Upper lobe of right lung (tissue), 1 donor: ENCODE measurements around the gene SEC23B. TPM values are rescaled to one million over a fixed set of nuclear protein-coding genes. Genes with fewer than 3 reads are reported as not detected.
A peak's percentile ranks its signal among the peaks of the same experiment; 100 is the strongest.
"Not testable (repeated sequence)": the region's sequence is repeated elsewhere in the genome, so short reads cannot be mapped to it uniquely, and the experiment has no call there.

ENCODE experiments used
- ATAC-seq: fragments of 200-7000 bp; cut with Tn5 transposase; one replicate; pipeline ENCODE4 v1.9.1; 2020; ENCODE audit warnings: mild to moderate bottlenecking, moderate library complexity
- DNase-seq: peaks from one replicate; pipeline ENCODE4 v3.0.0-alpha.2; 2020
- H3K27ac ChIP-seq: fragments of 200-600 bp; one replicate; pipeline ENCODE4 v1.8.0; 2022
- H3K27me3 ChIP-seq: fragments of 200-600 bp; one replicate; pipeline ENCODE4 v1.8.0; 2022; ENCODE audit warnings: mild to moderate bottlenecking
- H3K36me3 ChIP-seq: fragments of 200-600 bp; one replicate; pipeline ENCODE4 v1.8.0; 2022
- H3K4me1 ChIP-seq: fragments of 200-600 bp; one replicate; pipeline ENCODE4 v1.8.0; 2022
- H3K4me3 ChIP-seq: fragments of 200-600 bp; one replicate; pipeline ENCODE4 v1.8.0; 2022; ENCODE audit warnings: mild to moderate bottlenecking
- H3K9me3 ChIP-seq: fragments of 200-600 bp; one replicate; pipeline ENCODE4 v1.8.0; 2022
- intact Hi-C: fragments of 100-400 bp; cut with DNase I; formaldehyde crosslinking; loops from one replicate; pipeline ENCODE4 v1.11.0; 2022
- total RNA-seq: library from RNA; stranded (reverse); fragmentation: NEBNext Ultra II Directional; extraction: Animal tissue kit (Norgen Biotek cat#: 25700); gene quantifications from one replicate; pipeline ENCODE4 v1.2.1, GENCODE V29; 2021
- TF ChIP-seq, protein P1 (sequence below): fragments of 200-600 bp; IDR thresholded peaks from one replicate; pipeline ENCODE4 v1.8.0; 2022; ENCODE audit warnings: antibody characterized with exemption
- donor health status: DM: no; HTN: yes; CAD: no; lungs with severe emphysema.

Gene SEC23B
- total RNA-seq, 1 donor from 2014 or later = 62.9 TPM

- ATAC-seq (peak; percentile 51), DNase-seq (no peak)
- TF ChIP-seq, protein P1, sequence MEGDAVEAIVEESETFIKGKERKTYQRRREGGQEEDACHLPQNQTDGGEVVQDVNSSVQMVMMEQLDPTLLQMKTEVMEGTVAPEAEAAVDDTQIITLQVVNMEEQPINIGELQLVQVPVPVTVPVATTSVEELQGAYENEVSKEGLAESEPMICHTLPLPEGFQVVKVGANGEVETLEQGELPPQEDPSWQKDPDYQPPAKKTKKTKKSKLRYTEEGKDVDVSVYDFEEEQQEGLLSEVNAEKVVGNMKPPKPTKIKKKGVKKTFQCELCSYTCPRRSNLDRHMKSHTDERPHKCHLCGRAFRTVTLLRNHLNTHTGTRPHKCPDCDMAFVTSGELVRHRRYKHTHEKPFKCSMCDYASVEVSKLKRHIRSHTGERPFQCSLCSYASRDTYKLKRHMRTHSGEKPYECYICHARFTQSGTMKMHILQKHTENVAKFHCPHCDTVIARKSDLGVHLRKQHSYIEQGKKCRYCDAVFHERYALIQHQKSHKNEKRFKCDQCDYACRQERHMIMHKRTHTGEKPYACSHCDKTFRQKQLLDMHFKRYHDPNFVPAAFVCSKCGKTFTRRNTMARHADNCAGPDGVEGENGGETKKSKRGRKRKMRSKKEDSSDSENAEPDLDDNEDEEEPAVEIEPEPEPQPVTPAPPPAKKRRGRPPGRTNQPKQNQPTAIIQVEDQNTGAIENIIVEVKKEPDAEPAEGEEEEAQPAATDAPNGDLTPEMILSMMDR = no peak
- Histone ChIP-seq H3K9me3 (no peaks in the 10 kb centered on the region), H3K4me1 (peaks cover 6% of the 10 kb centered on the region), H3K36me3 (peaks cover 74% of the 10 kb centered on the region), H3K27me3 (no peaks in the 10 kb centered on the region), H3K27ac (no peak overlapping the region), H3K4me3 (no peak overlapping the region)
- intact Hi-C loops = no loop called here
Observed at GRCh38 chr20:18514127-18514526, 6.4 kb downstream of the SEC23B start.

GRCh38 chr20:18515973-18516372 lies 8.2 kb downstream of the SEC23B start:
- TF ChIP-seq, protein P1 = no peak
- DNase-seq = no peak
- Histone ChIP-seq H3K27me3 (no peaks in the 10 kb centered on the region), H3K9me3 (no peaks in the 10 kb centered on the region), H3K4me3 (no peak overlapping the region), H3K36me3 (peaks cover 61% of the 10 kb centered on the region), H3K27ac (no peak overlapping the region), H3K4me1 (peaks cover 4% of the 10 kb centered on the region)
- intact Hi-C loops = no loop called here
- no peak for ATAC-seq

- intact Hi-C loops, ATAC-seq, H3K9me3 ChIP-seq, H3K4me1 ChIP-seq, H3K27me3 ChIP-seq, H3K4me3 ChIP-seq, DNase-seq, H3K27ac ChIP-seq: not testable (repeated sequence)
- peaks cover 37% of the 10 kb centered on the region for H3K36me3 ChIP-seq
Observed at GRCh38 chr20:18522066-18522465, 14.3 kb downstream of the SEC23B start.

DNA sequence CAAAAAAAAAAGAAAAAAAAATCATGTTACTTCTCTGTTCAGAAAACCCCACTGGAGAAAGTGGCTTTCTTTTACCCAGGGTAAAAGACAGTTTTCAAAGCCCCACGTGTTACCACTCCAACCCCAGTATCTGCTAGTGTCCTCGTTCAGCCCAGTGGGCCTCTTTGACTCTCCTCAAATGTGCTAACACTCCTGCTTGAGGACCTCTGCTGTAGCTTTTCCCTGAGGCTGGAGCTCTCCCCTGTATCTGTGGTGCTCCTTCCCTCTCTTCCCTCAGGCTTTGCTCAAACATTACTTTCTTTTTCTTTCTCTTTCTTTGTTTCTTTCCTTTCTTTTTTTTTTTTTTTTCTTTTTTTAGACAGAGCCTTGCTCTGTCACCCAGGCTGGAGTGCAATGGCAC lies 15.3 kb downstream of the SEC23B start:
- DNase-seq (no peak), ATAC-seq (no peak)
- Histone ChIP-seq H3K36me3 (peaks cover 43% of the 10 kb centered on the region), H3K4me3 (no peak overlapping the region), H3K27me3 (no peaks in the 10 kb centered on the region), H3K9me3 (no peaks in the 10 kb centered on the region), H3K27ac (no peak overlapping the region), H3K4me1 (no peaks in the 10 kb centered on the region)
- intact Hi-C loops = no loop called here
- TF ChIP-seq, protein P1 = no peak

DNA sequence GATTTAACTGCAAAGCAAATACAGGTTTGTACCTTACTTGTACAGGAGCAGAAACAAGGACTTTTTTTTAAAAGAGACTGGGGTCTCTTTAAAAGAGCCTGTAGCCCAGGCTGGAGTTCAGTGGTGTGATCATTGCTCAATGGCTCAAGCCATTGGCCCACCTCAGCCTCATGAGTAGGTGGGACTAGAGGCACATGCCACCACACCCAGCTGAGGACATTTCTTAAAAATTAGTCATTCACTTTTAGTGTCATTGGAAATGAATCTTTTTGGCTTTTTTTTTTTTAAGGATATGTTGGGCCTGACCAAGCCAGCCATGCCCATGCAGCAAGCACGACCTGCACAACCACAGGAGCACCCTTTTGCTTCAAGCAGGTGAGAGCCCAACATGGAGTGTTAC lies 16.9 kb downstream of the SEC23B start:
- H3K36me3 ChIP-seq = peaks cover 59% of the 10 kb centered on the region
- intact Hi-C loops = no loop called here

GRCh38 chr20:18526761-18527160 lies 19.0 kb downstream of the SEC23B start:
- H3K27me3 ChIP-seq, H3K9me3 ChIP-seq, ATAC-seq, DNase-seq, H3K27ac ChIP-seq, H3K4me3 ChIP-seq, intact Hi-C loops, H3K4me1 ChIP-seq: not testable (repeated sequence)
- peaks cover 80% of the 10 kb centered on the region for H3K36me3 ChIP-seq

More for the DNA sequence above, 16.9 kb downstream of the SEC23B start:
- H3K4me3 ChIP-seq = no peak overlapping the region
- H3K27ac ChIP-seq = no peak overlapping the region
- DNase-seq (no peak), ATAC-seq (no peak)
- H3K27me3 ChIP-seq = no peaks in the 10 kb centered on the region
- no peaks in the 10 kb centered on the region for H3K9me3 ChIP-seq
- no peaks in the 10 kb centered on the region for H3K4me1 ChIP-seq
- TF ChIP-seq, protein P1 = no peak

DNA sequence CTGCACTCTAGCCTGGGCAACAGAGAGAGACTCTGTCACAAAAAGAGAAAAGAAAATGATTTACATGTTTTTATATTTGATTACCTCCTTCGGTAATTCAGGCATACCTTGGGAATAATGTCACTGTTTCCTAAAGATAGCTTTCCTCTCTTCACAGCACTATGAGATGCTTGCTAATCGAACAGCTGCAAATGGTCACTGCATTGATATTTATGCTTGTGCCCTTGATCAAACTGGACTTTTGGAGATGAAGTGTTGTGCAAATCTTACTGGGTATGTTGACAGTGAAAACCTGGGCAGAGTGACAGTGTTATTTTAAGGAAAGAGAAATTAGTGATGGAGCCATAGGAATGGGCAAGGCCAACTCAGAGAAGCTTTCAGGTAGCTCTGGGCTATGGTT lies 19.6 kb downstream of the SEC23B start:
- TF ChIP-seq, protein P1 = no peak
- DNase-seq (no peak), ATAC-seq (no peak)
- Histone ChIP-seq H3K4me3 (no peak overlapping the region), H3K27ac (no peak overlapping the region), H3K9me3 (no peaks in the 10 kb centered on the region), H3K27me3 (no peaks in the 10 kb centered on the region), H3K4me1 (no peaks in the 10 kb centered on the region), H3K36me3 (peaks cover 85% of the 10 kb centered on the region)
- intact Hi-C loops = no loop called here
